BJ (cell line): Measurements from ENCODE around the gene FNBP1. TPM values are rescaled to one million over a fixed set of nuclear protein-coding genes. Genes with fewer than 3 reads are reported as not detected.

Experiments used
- CTCF ChIA-PET: fragments of 350-600 bp; formaldehyde crosslinking; extraction: SDS; loops from one replicate; lab custom pipeline; 2021; ENCODE audit warnings: antibody characterized with exemption, inconsistent platforms; lab: Yijun Ruan, JAX
- POLR2A ChIA-PET: fragments of 300-600 bp; sonication (Branson Sonifier 250); formaldehyde crosslinking; extraction: SDS; loops from one replicate; lab custom pipeline; 2021; ENCODE audit warnings: antibody characterized with exemption; lab: Charles Lee
- DNase-seq: peaks from one replicate; pipeline ENCODE4 v3.0.0-alpha.2; 2011; ENCODE audit warnings: low read depth
- H3K27me3 ChIP-seq: 2 replicates; pipeline ENCODE4 v1.6.0; 2011; ENCODE audit warnings: low read length; ENCODE audit not compliant: control insufficient read depth, insufficient read depth
- H3K36me3 ChIP-seq: 2 replicates; pipeline ENCODE4 v1.5.1; 2011; ENCODE audit warnings: low read length; ENCODE audit not compliant: control insufficient read depth, insufficient read depth
- H3K4me3 ChIP-seq: 2 replicates; pipeline ENCODE4 v1.5.1; 2011; ENCODE audit warnings: low read depth, mild to moderate bottlenecking, control low read depth, low read length
- CTCF ChIP-seq: IDR thresholded peaks from 2 replicates; pipeline ENCODE4 v1.5.1; 2011; ENCODE audit warnings: low read depth, mild to moderate bottlenecking, control low read depth, inconsistent platforms, low read length, moderate library complexity; ENCODE audit not compliant: insufficient read depth
- polyA plus RNA-seq: library from polyadenylated mRNA; depleted of rRNA; stranded (reverse); fragments of >200 nt; gene quantifications from 2 replicates; pipeline ENCODE4 v1.2.3, GENCODE V29; 2011

The FNBP1 gene
- polyA plus RNA-seq, 1 experiment: 7.8 TPM

- TF ChIP-seq CTCF: no peak
- H3K36me3 ChIP-seq: peaks cover 11% of the 10 kb centered on the region
- no peaks in the 10 kb centered on the region for H3K27me3 ChIP-seq
- no peak for DNase-seq
- H3K4me3 ChIP-seq: no peak overlapping the region
- ChIA-PET POLR2A (no interaction called here), CTCF (no interaction called here)
These were observed 142.5 kb downstream of the FNBP1 start for GRCh38 chr9:129900263-129901027.

- H3K36me3 ChIP-seq: peaks cover 11% of the 10 kb centered on the region
- no peaks in the 10 kb centered on the region for H3K27me3 ChIP-seq
- no peak overlapping the region for H3K4me3 ChIP-seq
- POLR2A ChIA-PET: no interaction called here
- CTCF ChIA-PET: no interaction called here
- no peak for DNase-seq
- no peak for TF ChIP-seq CTCF
These were observed 143.4 kb downstream of the FNBP1 start for GRCh38 chr9:129899620-129900019.

GRCh38 chr9:129898185-129898584, 144.8 kb downstream of the FNBP1 start:
- ChIA-PET CTCF (interaction anchor here (0.6 to 1.1 kb wide), 2 partner anchors 12 to 73 kb away, joined by 3 to 5 read pairs; no protein-coding TSS in a partner anchor), POLR2A (no interaction called here)
- no peak for TF ChIP-seq CTCF
- Histone ChIP-seq H3K4me3 (no peak overlapping the region), H3K36me3 (peaks cover 10% of the 10 kb centered on the region), H3K27me3 (no peaks in the 10 kb centered on the region)
- no peak for DNase-seq

- DNase-seq: no peak
- ChIA-PET CTCF (no interaction called here), POLR2A (interaction anchor here (0.5 to 0.6 kb wide), 2 partner anchors 9 to 51 kb away, joined by 3 to 27 read pairs; no protein-coding TSS in a partner anchor)
- TF ChIP-seq CTCF: no peak
- Histone ChIP-seq H3K36me3 (peaks cover 7% of the 10 kb centered on the region), H3K27me3 (no peaks in the 10 kb centered on the region), H3K4me3 (no peak overlapping the region)
These were observed 145.7 kb downstream of the FNBP1 start for GRCh38 chr9:129897263-129897662.

GRCh38 chr9:129895376-129896268, 147.4 kb downstream of the FNBP1 start:
- CTCF ChIA-PET: no interaction called here
- no peak for TF ChIP-seq CTCF
- Histone ChIP-seq H3K4me3 (no peak overlapping the region), H3K36me3 (peaks cover 7% of the 10 kb centered on the region), H3K27me3 (no peaks in the 10 kb centered on the region)
- POLR2A ChIA-PET: no interaction called here
- DNase-seq: no peak
